GDM1 (cell line): ENCODE measurements around the gene PLIN1.
"Not testable (repeated sequence)": the region's sequence is repeated elsewhere in the genome, so short reads cannot be mapped to it uniquely, and the experiment has no call there.

Experiments used
- DNase-seq: peaks from one replicate; lab custom pipeline; 2025; lab: John Stamatoyannopoulos, UW

Gene PLIN1, protein sequence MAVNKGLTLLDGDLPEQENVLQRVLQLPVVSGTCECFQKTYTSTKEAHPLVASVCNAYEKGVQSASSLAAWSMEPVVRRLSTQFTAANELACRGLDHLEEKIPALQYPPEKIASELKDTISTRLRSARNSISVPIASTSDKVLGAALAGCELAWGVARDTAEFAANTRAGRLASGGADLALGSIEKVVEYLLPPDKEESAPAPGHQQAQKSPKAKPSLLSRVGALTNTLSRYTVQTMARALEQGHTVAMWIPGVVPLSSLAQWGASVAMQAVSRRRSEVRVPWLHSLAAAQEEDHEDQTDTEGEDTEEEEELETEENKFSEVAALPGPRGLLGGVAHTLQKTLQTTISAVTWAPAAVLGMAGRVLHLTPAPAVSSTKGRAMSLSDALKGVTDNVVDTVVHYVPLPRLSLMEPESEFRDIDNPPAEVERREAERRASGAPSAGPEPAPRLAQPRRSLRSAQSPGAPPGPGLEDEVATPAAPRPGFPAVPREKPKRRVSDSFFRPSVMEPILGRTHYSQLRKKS

DNA sequence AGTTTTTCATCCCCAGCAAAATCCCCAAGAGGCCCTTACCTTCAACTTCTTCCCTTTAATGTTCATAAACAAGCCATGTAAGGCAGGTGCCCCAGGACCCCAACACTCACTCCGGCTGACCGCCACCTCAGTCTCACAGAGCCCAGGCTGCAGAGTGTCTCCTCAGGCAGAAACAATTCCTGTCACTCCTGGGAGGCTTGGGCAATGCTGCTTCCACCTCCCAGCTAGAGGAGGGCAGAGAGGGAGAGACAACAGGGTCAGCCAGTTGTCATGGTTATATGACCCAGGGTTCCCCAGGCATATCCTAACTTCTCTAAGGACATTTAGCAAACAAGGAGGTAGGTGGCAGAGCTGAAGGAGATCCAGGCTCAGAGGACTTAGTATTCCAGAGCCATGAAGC is at the start of gene PLIN1:
Gene PLIN1, minus strand, starts transcription at position 156 of the 400 bp plus-strand sequence. CDS start 1,878 bp downstream, outside the sequence.
- no peak for DNase-seq

- DNase-seq = no peak
Observed at GRCh38 chr15:89728254-89728653, 49.1 kb upstream of the PLIN1 start.

DNA sequence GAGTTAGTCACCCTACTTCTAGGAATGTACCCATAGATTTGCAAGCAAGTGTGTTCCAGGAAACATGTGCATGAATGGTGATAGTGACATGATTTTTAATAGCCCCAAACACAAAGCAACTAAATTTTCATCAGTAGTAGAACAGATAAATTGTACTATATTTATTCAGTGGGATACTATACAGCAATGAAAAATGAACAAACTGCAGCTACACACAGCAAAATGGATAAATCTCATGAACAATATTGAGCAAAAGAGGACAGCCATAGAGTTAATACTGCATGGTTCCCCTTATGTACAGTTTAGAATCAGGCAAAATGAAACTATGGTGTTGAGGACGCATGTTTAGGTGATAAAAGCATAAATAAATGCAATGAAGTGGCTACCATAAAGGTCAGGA is 45.9 kb upstream of the PLIN1 start:
- DNase-seq = no peak

DNA sequence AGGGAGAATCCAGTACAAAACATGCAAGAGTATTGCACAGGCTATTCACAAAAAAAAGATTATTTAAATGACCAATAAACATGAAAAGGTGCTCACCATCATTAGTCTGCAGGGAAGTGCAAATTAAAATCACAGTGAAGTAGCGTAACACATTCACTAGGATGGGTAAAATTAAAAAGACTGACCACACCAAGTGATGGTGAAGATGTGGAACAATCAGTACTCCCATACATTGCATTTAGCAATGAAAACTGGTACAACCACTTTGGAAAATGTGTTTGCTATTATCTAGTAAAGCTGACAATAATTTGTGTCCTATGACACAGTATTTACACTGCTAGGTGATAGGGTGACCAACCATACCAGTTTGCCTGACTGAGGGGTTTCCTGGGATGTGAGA is 45.5 kb upstream of the PLIN1 start:
- no peak for DNase-seq

DNA sequence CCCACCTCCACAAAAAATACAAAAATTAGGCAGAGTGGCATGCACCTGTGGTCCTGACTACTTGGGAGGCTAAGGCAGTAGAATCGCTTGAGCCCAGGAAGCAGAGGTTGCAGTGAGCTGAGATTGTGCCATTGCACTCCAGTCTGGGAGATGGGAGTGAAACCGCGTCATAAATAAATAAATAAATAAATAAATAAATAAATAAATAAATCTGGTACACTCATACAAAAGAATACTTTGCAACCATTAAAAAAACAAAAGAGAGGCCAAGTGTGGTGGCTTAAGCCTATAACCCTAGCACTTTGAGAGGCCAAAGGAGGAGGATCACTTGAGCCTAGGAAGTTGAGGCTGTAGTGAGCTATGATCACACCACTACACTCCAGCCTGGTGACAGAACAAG is 43.9 kb upstream of the PLIN1 start:
- DNase-seq = no peak

DNA sequence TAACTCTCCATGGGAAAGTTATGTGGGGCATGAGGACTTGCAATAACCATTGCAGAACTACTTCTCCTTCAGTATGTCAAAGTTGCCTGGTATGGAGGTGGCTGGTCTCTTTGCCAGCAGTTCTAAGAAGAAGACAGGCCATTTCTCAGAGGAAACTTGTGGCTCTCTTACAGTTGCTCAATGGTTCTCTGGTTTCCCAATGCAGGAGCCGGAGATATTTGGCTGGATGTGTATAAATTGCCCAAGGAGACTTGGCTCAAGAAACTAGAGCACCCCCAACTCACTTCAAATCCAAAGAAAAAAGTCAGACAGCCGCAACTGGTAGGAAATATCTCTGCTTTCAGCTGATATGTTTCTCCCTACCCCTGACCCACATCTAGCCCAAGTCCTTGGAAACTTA is 35.6 kb upstream of the PLIN1 start:
- DNase-seq = no peak

GRCh38 chr15:89707577-89707976 is 28.4 kb upstream of the PLIN1 start:
- no peak for DNase-seq

DNA sequence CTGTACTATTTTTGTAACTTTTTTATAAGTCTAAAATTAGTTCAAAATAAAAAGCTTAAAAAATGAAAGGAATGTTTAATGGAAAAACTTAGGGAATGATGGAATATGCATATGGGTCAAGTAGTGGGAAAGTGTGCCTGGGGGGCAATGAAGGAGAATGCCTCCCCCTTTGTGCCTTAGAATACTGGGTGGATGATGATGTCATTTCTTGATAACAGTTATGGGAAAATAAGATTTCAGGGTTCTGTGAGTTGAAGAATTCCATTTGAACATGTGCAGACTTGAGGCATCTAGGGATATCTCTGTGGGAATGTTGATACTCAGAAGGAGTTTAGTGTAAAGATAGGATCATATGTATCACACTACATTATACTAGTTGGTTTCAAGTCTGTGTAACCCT is 25.2 kb upstream of the PLIN1 start:
- DNase-seq = no peak

- no peak for DNase-seq
Observed at GRCh38 chr15:89695198-89695597, 16.0 kb upstream of the PLIN1 start.

GRCh38 chr15:89693696-89694095 is 14.5 kb upstream of the PLIN1 start:
- DNase-seq = no peak

- no peak for DNase-seq
Observed at GRCh38 chr15:89693091-89693490, 13.9 kb upstream of the PLIN1 start.

GRCh38 chr15:89690276-89691218 is 11.4 kb upstream of the PLIN1 start, which contains the start of the genes PEX11A and WDR93:
Gene PEX11A, minus strand, starts transcription at chr15:89690754. Its CDS starts 122 bp downstream, at chr15:89690632.
Gene WDR93, plus strand, starts transcription at chr15:89690811. Its CDS starts 10,936 bp downstream, at chr15:89701747.
- DNase-seq = no peak

GRCh38 chr15:89689930-89690275 is 10.7 kb upstream of the PLIN1 start:
- not testable (repeated sequence) for DNase-seq

GRCh38 chr15:89686522-89686921 is 7.4 kb upstream of the PLIN1 start:
- no peak for DNase-seq

DNA sequence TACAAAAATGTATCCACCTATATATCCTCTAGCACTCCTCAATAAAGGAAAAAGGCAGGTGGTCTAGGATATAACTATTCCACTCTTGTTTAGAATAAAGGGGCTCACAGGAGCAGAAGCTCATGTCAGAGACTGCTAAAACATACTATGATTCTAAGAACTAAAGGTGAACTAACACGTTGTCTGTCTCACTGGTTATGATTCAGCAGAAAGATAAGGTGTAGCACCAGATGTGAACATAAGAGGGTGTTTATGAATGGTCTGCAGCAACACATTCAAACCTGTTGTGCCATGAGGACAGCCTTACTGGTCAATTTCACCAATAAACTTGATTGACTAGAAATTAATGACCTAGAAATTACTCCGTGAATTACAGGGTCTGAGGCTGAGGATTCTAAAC is 6.8 kb upstream of the PLIN1 start:
- no peak for DNase-seq

- no peak for DNase-seq
Observed at GRCh38 chr15:89681146-89681545, 2.0 kb upstream of the PLIN1 start.

DNA sequence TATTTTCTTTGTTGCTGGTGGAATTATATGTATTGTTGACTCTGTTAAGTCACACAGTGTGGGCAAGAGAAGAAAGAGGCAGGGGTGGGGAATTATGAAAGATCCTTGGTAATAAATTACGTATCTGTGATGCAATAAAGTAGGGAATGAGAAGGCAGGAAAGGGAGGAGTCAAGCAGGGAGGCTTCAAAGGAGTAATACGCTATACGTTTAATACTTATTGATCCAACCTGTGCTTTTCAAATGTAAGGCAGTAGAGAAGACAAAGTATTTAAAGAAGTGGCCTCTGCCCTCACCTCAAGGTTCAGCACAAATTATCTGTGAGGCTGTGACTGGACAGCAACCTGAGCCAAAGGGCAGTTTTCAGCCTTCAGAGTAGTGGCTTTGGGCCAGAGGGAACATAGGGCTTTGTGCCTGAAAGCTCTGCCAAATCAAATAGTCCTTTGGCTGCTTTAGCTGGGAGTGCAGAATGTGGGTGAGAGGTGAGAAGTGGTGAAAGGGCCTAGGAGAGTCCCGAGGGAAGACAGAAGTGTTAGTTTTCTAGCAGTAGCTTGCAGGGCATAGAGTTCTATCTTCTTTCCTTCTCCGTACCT is 1.2 kb upstream of the PLIN1 start:
- no peak for DNase-seq

DNA sequence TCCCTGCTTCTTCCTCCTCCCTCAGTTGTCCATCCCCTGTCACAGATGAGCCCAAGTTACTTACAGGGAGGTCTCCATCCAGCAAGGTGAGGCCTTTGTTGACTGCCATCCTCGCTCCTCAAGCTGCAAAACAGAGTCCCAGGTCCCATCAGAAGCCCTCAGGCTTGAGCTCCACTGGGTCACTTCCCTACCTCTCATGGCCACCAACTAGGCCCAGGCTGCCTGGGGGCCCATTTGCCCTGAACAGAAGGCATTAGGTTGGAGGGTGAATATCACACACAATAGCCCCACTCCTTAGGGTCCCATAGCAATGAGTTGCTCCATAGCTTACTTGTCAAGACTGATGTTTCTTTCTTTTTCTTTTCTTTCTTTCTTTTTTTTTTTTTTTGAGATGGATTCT is 1.8 kb downstream of the PLIN1 start:
- no peak for DNase-seq

DNA sequence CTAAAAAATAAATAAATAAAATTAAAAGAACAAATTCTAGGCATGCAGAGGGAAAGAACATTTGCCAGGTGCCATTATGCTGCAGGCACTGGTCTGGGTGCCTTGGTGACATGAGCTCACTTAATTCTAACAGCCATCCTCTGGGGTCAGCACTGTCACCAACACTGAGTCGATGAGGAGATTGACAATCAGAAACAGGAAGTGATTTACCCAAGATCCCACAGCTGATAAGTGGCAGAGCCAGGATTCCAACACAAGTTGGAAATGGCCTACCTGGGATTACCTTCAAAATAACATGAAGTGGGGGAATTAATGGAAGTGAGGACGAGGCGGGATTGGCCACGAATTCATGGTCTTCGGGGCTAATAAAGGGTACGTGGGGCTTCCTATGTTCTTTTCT is 3.6 kb downstream of the PLIN1 start:
- DNase-seq = no peak

- no peak for DNase-seq
Observed at GRCh38 chr15:89674526-89674925, 4.6 kb downstream of the PLIN1 start.

- DNase-seq = no peak
Observed at GRCh38 chr15:89673165-89673512, 6.0 kb downstream of the PLIN1 start.
